Suprapubic skin (tissue), 4 donors: ENCODE data around the gene RAP1A. TPM values are rescaled to one million over a fixed set of nuclear protein-coding genes. Genes with fewer than 3 reads are reported as not detected.

ENCODE experiments used
- DNase-seq, 2 donors: peaks; one replicate each; pipeline ENCODE4 v3.0.0-alpha.2; 2019; ENCODE audit warnings: low spot score in 2 of 2
- H3K27ac ChIP-seq: fragments of 200-600 bp; sonication (generic); one replicate; pipeline ENCODE4 v1.5.1; 2019
- H3K27me3 ChIP-seq: fragments of 200-600 bp; sonication (generic); one replicate; pipeline ENCODE4 v1.5.1; 2019
- H3K36me3 ChIP-seq: fragments of 200-600 bp; sonication (generic); one replicate; pipeline ENCODE4 v1.5.1; 2019
- H3K4me1 ChIP-seq: fragments of 200-600 bp; sonication (generic); one replicate; pipeline ENCODE4 v1.5.1; 2019
- H3K4me3 ChIP-seq: fragments of 200-600 bp; sonication (generic); one replicate; pipeline ENCODE4 v1.5.1; 2019; ENCODE audit warnings: mild to moderate bottlenecking
- H3K9me3 ChIP-seq: fragments of 200-600 bp; sonication (generic); one replicate; pipeline ENCODE4 v1.5.1; 2019
- CTCF ChIP-seq, 2 donors: fragments of 200-600 bp in 1 of 2; fragments of 450-650 bp in 1 of 2; sonication (generic) in 1 of 2; IDR thresholded peaks; one replicate each; pipeline ENCODE4 v1.5.1; 2016 to 2019; ENCODE audit warnings: antibody characterized with exemption in 2 of 2, mild to moderate bottlenecking in 1 of 2, moderate library complexity in 1 of 2
- EP300 ChIP-seq: sonication (generic); formaldehyde crosslinking; IDR thresholded peaks from one replicate; pipeline ENCODE4 v1.6.1; 2017; ENCODE audit warnings: antibody characterized with exemption
- POLR2A ChIP-seq, 2 donors: fragments of 450-650 bp; IDR thresholded peaks; one replicate each; pipeline ENCODE4 v1.6.1; 2017; ENCODE audit warnings: antibody characterized with exemption in 2 of 2, mild to moderate bottlenecking in 2 of 2, moderate library complexity in 2 of 2
- POLR2AphosphoS5 ChIP-seq, 3 donors: sonication (generic); formaldehyde crosslinking; IDR thresholded peaks; one replicate each; pipeline ENCODE4 v1.6.1; 2017; ENCODE audit warnings: antibody characterized with exemption in 3 of 3
- WGBS: methylation state at CpG from one replicate; pipeline ENCODE4 v1.1.5; 2018; 5-methylcytosine and 5-hydroxymethylcytosine counted together
- total RNA-seq, 4 donors: library from RNA; depleted of rRNA; stranded (reverse); fragments of >200 nt; gene quantifications; one replicate each; pipeline ENCODE4 v1.1.0, GENCODE V29; 2016

Gene RAP1A
- total RNA-seq, 4 donors from 2014 or later = 31.0 to 38.4 (median 35.3) TPM

- Histone ChIP-seq H3K4me1 (peaks cover 23% of the 10 kb centered on the region), H3K27me3 (no peaks in the 10 kb centered on the region), H3K4me3 (no peak overlapping the region), H3K27ac (no peak overlapping the region), H3K9me3 (no peaks in the 10 kb centered on the region), H3K36me3 (no peaks in the 10 kb centered on the region)
- TF ChIP-seq POLR2AphosphoS5 (IDR thresholded peaks at IDR 0.05) (no peak), CTCF (IDR thresholded peaks at IDR 0.05) (no peak), POLR2A (IDR thresholded peaks at IDR 0.05) (no peak), EP300 (no peak)
- WGBS = 50% methylated on average over 4 of the region's 4 CpGs
- DNase-seq = no peak
Measured at GRCh38 chr1:111638320-111638719, 18.7 kb downstream of the RAP1A start.

GRCh38 chr1:111639602-111640198 is 20.1 kb downstream of the RAP1A start:
- H3K4me3 ChIP-seq = no peak overlapping the region
- H3K36me3 ChIP-seq = no peaks in the 10 kb centered on the region
- H3K27ac ChIP-seq = no peak overlapping the region
- no peak for DNase-seq
- H3K27me3 ChIP-seq = no peaks in the 10 kb centered on the region
- WGBS = 92% methylated on average over 3 of the region's 3 CpGs
- peaks cover 23% of the 10 kb centered on the region for H3K4me1 ChIP-seq
- no peaks in the 10 kb centered on the region for H3K9me3 ChIP-seq
- TF ChIP-seq EP300 (no peak), POLR2A (IDR thresholded peaks at IDR 0.05) (no peak), CTCF (IDR thresholded peaks at IDR 0.05) (no peak), POLR2AphosphoS5 (IDR thresholded peaks at IDR 0.05) (no peak)

DNA sequence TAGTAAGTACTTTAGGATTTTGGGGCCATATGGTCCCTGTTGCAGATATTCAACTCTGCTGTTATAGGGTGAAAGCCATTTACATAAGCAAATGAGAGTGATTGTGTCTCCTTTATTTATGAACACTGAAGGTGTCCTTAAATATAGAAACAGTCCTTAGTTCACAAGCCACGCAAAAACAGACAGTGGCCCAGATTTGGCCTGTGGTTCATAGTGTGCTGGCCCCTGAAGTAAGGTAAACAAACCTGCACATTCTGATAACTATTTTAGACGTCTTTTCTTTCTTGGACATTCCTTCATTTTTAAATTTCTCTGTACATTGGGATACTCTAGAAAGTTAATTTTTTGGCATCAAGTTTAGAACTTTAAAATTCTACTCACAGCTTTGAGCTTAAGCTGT is 23.5 kb downstream of the RAP1A start:
- 100% methylated on average over 2 of the region's 2 CpGs for WGBS
- no peak for DNase-seq
- TF ChIP-seq POLR2A (IDR thresholded peaks at IDR 0.05) (no peak), POLR2AphosphoS5 (IDR thresholded peaks at IDR 0.05) (no peak), CTCF (IDR thresholded peaks at IDR 0.05) (no peak), EP300 (no peak)
- H3K4me1 ChIP-seq = peaks cover 17% of the 10 kb centered on the region
- H3K9me3 ChIP-seq = no peaks in the 10 kb centered on the region
- H3K27ac ChIP-seq = no peak overlapping the region
- no peaks in the 10 kb centered on the region for H3K36me3 ChIP-seq
- H3K4me3 ChIP-seq = no peak overlapping the region
- no peaks in the 10 kb centered on the region for H3K27me3 ChIP-seq

DNA sequence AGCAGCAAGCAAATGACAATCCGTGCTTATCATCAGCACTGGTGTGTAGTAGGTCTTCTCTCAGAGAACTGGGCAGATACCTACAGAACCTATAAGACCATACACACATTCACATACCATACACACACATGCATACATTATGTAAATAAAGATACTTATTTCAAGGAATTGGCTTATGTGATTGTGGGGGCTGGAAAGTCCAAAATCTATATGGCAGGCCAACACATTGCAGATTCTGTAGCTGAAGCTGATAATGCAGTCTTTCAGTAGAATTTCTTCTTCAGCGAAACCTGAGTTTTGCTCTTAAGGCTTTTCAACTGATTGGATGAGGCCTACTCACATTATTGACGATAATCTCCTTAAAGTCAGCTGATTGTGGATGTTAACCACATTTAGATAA is 24.1 kb downstream of the RAP1A start:
- no peaks in the 10 kb centered on the region for H3K27me3 ChIP-seq
- H3K4me1 ChIP-seq = peaks cover 14% of the 10 kb centered on the region
- no peak overlapping the region for H3K27ac ChIP-seq
- no peak for DNase-seq
- 96% methylated on average over 3 of the region's 3 CpGs for WGBS
- TF ChIP-seq POLR2AphosphoS5 (IDR thresholded peaks at IDR 0.05) (no peak), CTCF (IDR thresholded peaks at IDR 0.05) (no peak), EP300 (no peak), POLR2A (IDR thresholded peaks at IDR 0.05) (no peak)
- H3K9me3 ChIP-seq = no peaks in the 10 kb centered on the region
- no peak overlapping the region for H3K4me3 ChIP-seq
- H3K36me3 ChIP-seq = no peaks in the 10 kb centered on the region

- no peaks in the 10 kb centered on the region for H3K27me3 ChIP-seq
- 100% methylated on average over 1 of the region's 1 CpG for WGBS
- H3K4me3 ChIP-seq = no peak overlapping the region
- DNase-seq = no peak
- no peaks in the 10 kb centered on the region for H3K9me3 ChIP-seq
- no peak overlapping the region for H3K27ac ChIP-seq
- no peaks in the 10 kb centered on the region for H3K36me3 ChIP-seq
- H3K4me1 ChIP-seq = peaks cover 21% of the 10 kb centered on the region
- TF ChIP-seq POLR2AphosphoS5 (IDR thresholded peaks at IDR 0.05) (no peak), POLR2A (IDR thresholded peaks at IDR 0.05) (no peak), CTCF (IDR thresholded peaks at IDR 0.05) (no peak), EP300 (no peak)
Measured at GRCh38 chr1:111644506-111644905, 24.9 kb downstream of the RAP1A start.
